ENCODE results near the gene CCDC50.

The CCDC50 gene

GRCh38 chr3:191382661-191383060 lies 53.5 kb downstream of the CCDC50 start:
- no peak for ATAC-seq
- TF ChIP-seq OSR1 (CRISPR knock-in tag; IDR thresholded peaks at IDR 0.05): no peak
- no peak for TF ChIP-seq ZNF8 (CRISPR knock-in tag; IDR thresholded peaks at IDR 0.05)
- TF ChIP-seq ZNF565 (CRISPR knock-in tag; conservative IDR thresholded peaks at IDR 0.05; ENCODE audit: low read depth): no peak
- no peak for TF ChIP-seq SNAI2 (CRISPR knock-in tag; IDR thresholded peaks at IDR 0.05)
- TF ChIP-seq RARB (CRISPR knock-in tag; IDR thresholded peaks at IDR 0.05): no peak
- no peak for TF ChIP-seq ZFP3 (CRISPR knock-in tag; IDR thresholded peaks at IDR 0.05)
- no peak for TF ChIP-seq BACH2 (CRISPR knock-in tag; IDR thresholded peaks at IDR 0.05; ENCODE audit: borderline replicate concordance)
- no peak for TF ChIP-seq CREB5 (CRISPR knock-in tag; IDR thresholded peaks at IDR 0.05; ENCODE audit: low read depth)
- TF ChIP-seq ARNTL (CRISPR knock-in tag; IDR thresholded peaks at IDR 0.05; ENCODE audit: borderline replicate concordance, low read depth): no peak

- TF ChIP-seq ESRRG (CRISPR knock-in tag; IDR thresholded peaks at IDR 0.05) (no peak), PATZ1 (CRISPR knock-in tag; IDR thresholded peaks at IDR 0.05; ENCODE audit: borderline replicate concordance) (no peak), POU6F1 (CRISPR knock-in tag; IDR thresholded peaks at IDR 0.05; ENCODE audit: borderline replicate concordance, low read depth) (no peak), ARNTL (CRISPR knock-in tag; IDR thresholded peaks at IDR 0.05; ENCODE audit: borderline replicate concordance, low read depth) (no peak), RARB (CRISPR knock-in tag; IDR thresholded peaks at IDR 0.05) (no peak)
- ATAC-seq: no peak
These were observed 53.9 kb downstream of the CCDC50 start for GRCh38 chr3:191383124-191383523.

- ATAC-seq: no peak
- TF ChIP-seq TCF4 (CRISPR knock-in tag; IDR thresholded peaks at IDR 0.05; ENCODE audit: borderline replicate concordance): no peak
- no peak for TF ChIP-seq ESRRG (CRISPR knock-in tag; IDR thresholded peaks at IDR 0.05)
- TF ChIP-seq GLIS3 (CRISPR knock-in tag; IDR thresholded peaks at IDR 0.05): no peak
These were observed 55.9 kb downstream of the CCDC50 start for GRCh38 chr3:191385101-191385500.

- no peak for ATAC-seq
- TF ChIP-seq CREB5 (CRISPR knock-in tag; IDR thresholded peaks at IDR 0.05; ENCODE audit: low read depth) (no peak), ISL1 (CRISPR knock-in tag; IDR thresholded peaks at IDR 0.05) (no peak), OSR1 (CRISPR knock-in tag; IDR thresholded peaks at IDR 0.05) (no peak), GLIS3 (CRISPR knock-in tag; IDR thresholded peaks at IDR 0.05) (no peak), CSRNP3 (CRISPR knock-in tag; IDR thresholded peaks at IDR 0.05) (no peak), PATZ1 (CRISPR knock-in tag; IDR thresholded peaks at IDR 0.05; ENCODE audit: borderline replicate concordance) (no peak), PPARA (CRISPR knock-in tag; IDR thresholded peaks at IDR 0.05; ENCODE audit: borderline replicate concordance) (no peak), RARB (CRISPR knock-in tag; IDR thresholded peaks at IDR 0.05) (no peak), ZC3H10 (CRISPR knock-in tag; IDR thresholded peaks at IDR 0.05) (no peak), ZFP3 (CRISPR knock-in tag; IDR thresholded peaks at IDR 0.05) (no peak), ARNTL (CRISPR knock-in tag; IDR thresholded peaks at IDR 0.05; ENCODE audit: borderline replicate concordance, low read depth) (no peak)
These were observed 58.4 kb downstream of the CCDC50 start for GRCh38 chr3:191387441-191388077.

Measured in SK-N-SH treated with all-trans-retinoic acid at 6 μM for 48 hours (cell line).